BLaER1 (cell line): ENCODE data around the gene FYB2.

Source experiments
- H3K27ac ChIP-seq: shearing (Covaris generic); formaldehyde crosslinking; 2 replicates; pipeline ENCODE4 v1.8.1; 2022
- H3K27me3 ChIP-seq: shearing (Covaris generic); formaldehyde crosslinking; 2 replicates; pipeline ENCODE4 v1.8.1; 2022
- H3K36me3 ChIP-seq: shearing (Covaris generic); formaldehyde crosslinking; 2 replicates; pipeline ENCODE4 v1.8.1; 2022
- H3K4me1 ChIP-seq: shearing (Covaris generic); formaldehyde crosslinking; 2 replicates; pipeline ENCODE4 v1.8.1; 2022
- H3K4me2 ChIP-seq: shearing (Covaris generic); formaldehyde crosslinking; 2 replicates; pipeline ENCODE4 v1.8.1; 2022
- H3K4me3 ChIP-seq: shearing (Covaris generic); formaldehyde crosslinking; 2 replicates; pipeline ENCODE4 v1.8.1; 2022
- H3K9ac ChIP-seq: shearing (Covaris generic); formaldehyde crosslinking; 2 replicates; pipeline ENCODE4 v1.8.1; 2022
- H3K9me3 ChIP-seq: shearing (Covaris generic); formaldehyde crosslinking; 2 replicates; pipeline ENCODE4 v1.8.1; 2022
- H4K20me1 ChIP-seq: shearing (Covaris generic); formaldehyde crosslinking; 2 replicates; pipeline ENCODE4 v1.8.1; 2022
- Cebpa-rat ChIP-seq: shearing (Covaris generic); IDR thresholded peaks from 2 replicates; pipeline ENCODE4 v1.8.1; 2022

The FYB2 gene

GRCh38 chr1:56852476-56852875, 33.3 kb upstream of the FYB2 start:
- no peak overlapping the region for H3K27ac ChIP-seq
- no peak overlapping the region for H3K4me3 ChIP-seq
- H3K9ac ChIP-seq: no peak overlapping the region
- H3K4me1 ChIP-seq: peaks cover 8% of the 10 kb centered on the region
- H3K9me3 ChIP-seq: no peaks in the 10 kb centered on the region
- no peak overlapping the region for H3K4me2 ChIP-seq
- no peak for TF ChIP-seq Cebpa-rat
- no peaks in the 10 kb centered on the region for H3K27me3 ChIP-seq
- no peaks in the 10 kb centered on the region for H4K20me1 ChIP-seq
- no peaks in the 10 kb centered on the region for H3K36me3 ChIP-seq

- Histone ChIP-seq H3K4me1 (peaks cover 11% of the 10 kb centered on the region), H3K27me3 (no peaks in the 10 kb centered on the region), H3K9ac (no peak overlapping the region), H3K9me3 (no peaks in the 10 kb centered on the region), H3K4me3 (no peak overlapping the region), H3K36me3 (no peaks in the 10 kb centered on the region), H3K27ac (no peak overlapping the region), H4K20me1 (no peaks in the 10 kb centered on the region), H3K4me2 (no peak overlapping the region)
- TF ChIP-seq Cebpa-rat: no peak
Measured at GRCh38 chr1:56850922-56851321, 31.7 kb upstream of the FYB2 start.

GRCh38 chr1:56850411-56850810, 31.2 kb upstream of the FYB2 start:
- no peaks in the 10 kb centered on the region for H4K20me1 ChIP-seq
- peaks cover 16% of the 10 kb centered on the region for H3K4me1 ChIP-seq
- no peak overlapping the region for H3K4me3 ChIP-seq
- H3K4me2 ChIP-seq: peak overlapping the region; percentile 37
- no peaks in the 10 kb centered on the region for H3K27me3 ChIP-seq
- no peaks in the 10 kb centered on the region for H3K36me3 ChIP-seq
- no peak overlapping the region for H3K27ac ChIP-seq
- no peaks in the 10 kb centered on the region for H3K9me3 ChIP-seq
- TF ChIP-seq Cebpa-rat: no peak
- no peak overlapping the region for H3K9ac ChIP-seq

- Histone ChIP-seq H4K20me1 (no peaks in the 10 kb centered on the region), H3K36me3 (no peaks in the 10 kb centered on the region), H3K27me3 (no peaks in the 10 kb centered on the region), H3K4me1 (peaks cover 23% of the 10 kb centered on the region), H3K4me3 (no peak overlapping the region), H3K27ac (no peak overlapping the region), H3K9me3 (no peaks in the 10 kb centered on the region), H3K9ac (no peak overlapping the region), H3K4me2 (peak overlapping the region; percentile 37)
- no peak for TF ChIP-seq Cebpa-rat
Measured at GRCh38 chr1:56849750-56850149, 30.5 kb upstream of the FYB2 start.

- H3K4me1 ChIP-seq: peaks cover 25% of the 10 kb centered on the region
- H3K27me3 ChIP-seq: no peaks in the 10 kb centered on the region
- no peak for TF ChIP-seq Cebpa-rat
- H3K9ac ChIP-seq: no peak overlapping the region; the same call in 1 of the 2 replicates
- H3K27ac ChIP-seq: no peak overlapping the region
- H4K20me1 ChIP-seq: no peaks in the 10 kb centered on the region
- no peaks in the 10 kb centered on the region; the same call in 1 of the 2 replicates for H3K9me3 ChIP-seq
- H3K36me3 ChIP-seq: no peaks in the 10 kb centered on the region
- H3K4me3 ChIP-seq: no peak overlapping the region
- H3K4me2 ChIP-seq: peak overlapping the region; percentile 54
Measured at GRCh38 chr1:56845343-56845742, 26.1 kb upstream of the FYB2 start.

GRCh38 chr1:56844545-56845136, 25.4 kb upstream of the FYB2 start:
- peak overlapping the region; percentile 54 for H3K4me2 ChIP-seq
- H3K9ac ChIP-seq: no peak overlapping the region
- H3K4me3 ChIP-seq: no peak overlapping the region
- H3K36me3 ChIP-seq: no peaks in the 10 kb centered on the region
- no peak for TF ChIP-seq Cebpa-rat
- no peaks in the 10 kb centered on the region for H4K20me1 ChIP-seq
- H3K27me3 ChIP-seq: no peaks in the 10 kb centered on the region
- H3K4me1 ChIP-seq: peaks cover 20% of the 10 kb centered on the region
- H3K27ac ChIP-seq: no peak overlapping the region
- H3K9me3 ChIP-seq: peaks cover 7% of the 10 kb centered on the region

GRCh38 chr1:56843544-56843943, 24.3 kb upstream of the FYB2 start:
- no peaks in the 10 kb centered on the region for H3K27me3 ChIP-seq
- no peak overlapping the region for H3K27ac ChIP-seq
- peaks cover 17% of the 10 kb centered on the region for H3K9me3 ChIP-seq
- H3K9ac ChIP-seq: no peak overlapping the region
- TF ChIP-seq Cebpa-rat: no peak
- H3K4me2 ChIP-seq: no peak overlapping the region
- H4K20me1 ChIP-seq: no peaks in the 10 kb centered on the region
- H3K36me3 ChIP-seq: no peaks in the 10 kb centered on the region
- H3K4me3 ChIP-seq: no peak overlapping the region
- H3K4me1 ChIP-seq: peaks cover 20% of the 10 kb centered on the region

GRCh38 chr1:56838759-56839158, 19.6 kb upstream of the FYB2 start:
- Histone ChIP-seq H3K4me1 (peaks cover 8% of the 10 kb centered on the region; the same call in 1 of the 2 replicates), H4K20me1 (no peaks in the 10 kb centered on the region), H3K27me3 (no peaks in the 10 kb centered on the region), H3K9ac (no peak overlapping the region), H3K36me3 (no peaks in the 10 kb centered on the region), H3K4me2 (no peak overlapping the region), H3K9me3 (peaks cover 28% of the 10 kb centered on the region), H3K27ac (no peak overlapping the region), H3K4me3 (no peak overlapping the region)
- no peak for TF ChIP-seq Cebpa-rat

GRCh38 chr1:56837244-56837939, 18.2 kb upstream of the FYB2 start:
- H4K20me1 ChIP-seq: no peaks in the 10 kb centered on the region
- no peak overlapping the region for H3K4me2 ChIP-seq
- H3K27me3 ChIP-seq: no peaks in the 10 kb centered on the region
- TF ChIP-seq Cebpa-rat: no peak
- no peak overlapping the region for H3K4me3 ChIP-seq
- H3K27ac ChIP-seq: no peak overlapping the region
- peaks cover 28% of the 10 kb centered on the region for H3K9me3 ChIP-seq
- H3K9ac ChIP-seq: no peak overlapping the region
- peaks cover 17% of the 10 kb centered on the region for H3K4me1 ChIP-seq
- H3K36me3 ChIP-seq: no peaks in the 10 kb centered on the region

- Histone ChIP-seq H3K4me1 (peaks cover 27% of the 10 kb centered on the region), H3K4me2 (no peak overlapping the region), H4K20me1 (no peaks in the 10 kb centered on the region), H3K4me3 (no peak overlapping the region), H3K36me3 (no peaks in the 10 kb centered on the region), H3K27me3 (no peaks in the 10 kb centered on the region), H3K27ac (no peak overlapping the region), H3K9ac (no peak overlapping the region), H3K9me3 (peaks cover 28% of the 10 kb centered on the region)
- no peak for TF ChIP-seq Cebpa-rat
Measured at GRCh38 chr1:56836359-56836758, 17.2 kb upstream of the FYB2 start.
